Mesodermal cell (in vitro differentiated cells): ENCODE results near the gene PCDHGA9.
"Not testable (repeated sequence)": the region's sequence is repeated elsewhere in the genome, so short reads cannot be mapped to it uniquely, and the experiment has no call there.

Source experiments
- H3K27ac ChIP-seq: 2 replicates; pipeline ENCODE4 v1.7.0; 2013; ENCODE audit warnings: mild to moderate bottlenecking, low read depth, low read length, moderate library complexity; ENCODE audit not compliant: severe bottlenecking
- H3K36me3 ChIP-seq: 2 replicates; pipeline ENCODE4 v1.7.1; 2013; ENCODE audit warnings: mild to moderate bottlenecking, low read length, moderate library complexity; ENCODE audit not compliant: control insufficient read depth, insufficient read depth
- H3K4me1 ChIP-seq: one replicate; pipeline ENCODE4 v1.7.1; 2013; ENCODE audit warnings: mild to moderate bottlenecking, low read length; ENCODE audit not compliant: insufficient read depth, control insufficient read depth, poor library complexity, severe bottlenecking
- H3K4me3 ChIP-seq: 2 replicates; pipeline ENCODE4 v1.7.0; 2013; ENCODE audit warnings: low read length, control low read depth, mild to moderate bottlenecking; ENCODE audit not compliant: insufficient read depth, poor library complexity, severe bottlenecking; ENCODE audit errors: extremely low read depth
- H3K9me3 ChIP-seq: 2 replicates; pipeline ENCODE4 v1.7.1; 2013; ENCODE audit warnings: mild to moderate bottlenecking, low read length, moderate library complexity; ENCODE audit not compliant: control insufficient read depth
- WGBS, 2 experiments: methylation state at CpG; one replicate each; pipeline ENCODE4 v1.1.5; 2013; ENCODE audit warnings: missing lambda C conversion rate in 2 of 2; ENCODE audit not compliant: insufficient coverage in 2 of 2; 5-methylcytosine and 5-hydroxymethylcytosine counted together

Gene PCDHGA9

GRCh38 chr5:141366016-141366896 is 36.3 kb upstream of the PCDHGA9 start:
- Histone ChIP-seq H3K9me3 (peaks cover 32% of the 10 kb centered on the region), H3K4me3 (no peak overlapping the region), H3K36me3 (peaks cover 3% of the 10 kb centered on the region), H3K4me1 (no peaks in the 10 kb centered on the region), H3K27ac (no peak overlapping the region)
- WGBS, 2 experiments: 95 to 96% methylated on average over 44 to 45 of the region's 46 CpGs

- Histone ChIP-seq H3K27ac (no peak within 1 kb of the TSS), H3K9me3 (peaks cover 28% of the 10 kb centered on the region), H3K36me3 (no peaks in the 10 kb centered on the region), H3K4me3 (no peak within 1 kb of the TSS), H3K4me1 (no peaks in the 10 kb centered on the region)
- 94% methylated on average over 31 to 32 of the region's 32 CpGs for WGBS, 2 experiments
Observed at GRCh38 chr5:141369994-141370848, 32.4 kb upstream of the PCDHGA9 start, which contains the start of gene PCDHGB3. TSS of gene PCDHGB3 (plus strand) at chr5:141370242. CDS start at chr5:141370395, 153 bp downstream.

GRCh38 chr5:141371572-141372475 is 30.8 kb upstream of the PCDHGA9 start:
- Histone ChIP-seq H3K36me3 (no peaks in the 10 kb centered on the region), H3K4me1 (no peaks in the 10 kb centered on the region), H3K4me3 (no peak overlapping the region), H3K9me3 (peaks cover 16% of the 10 kb centered on the region), H3K27ac (no peak overlapping the region)
- whole genome bisulfite sequencing, 2 experiments: 96% methylated on average over 66 of the region's 69 CpGs

DNA sequence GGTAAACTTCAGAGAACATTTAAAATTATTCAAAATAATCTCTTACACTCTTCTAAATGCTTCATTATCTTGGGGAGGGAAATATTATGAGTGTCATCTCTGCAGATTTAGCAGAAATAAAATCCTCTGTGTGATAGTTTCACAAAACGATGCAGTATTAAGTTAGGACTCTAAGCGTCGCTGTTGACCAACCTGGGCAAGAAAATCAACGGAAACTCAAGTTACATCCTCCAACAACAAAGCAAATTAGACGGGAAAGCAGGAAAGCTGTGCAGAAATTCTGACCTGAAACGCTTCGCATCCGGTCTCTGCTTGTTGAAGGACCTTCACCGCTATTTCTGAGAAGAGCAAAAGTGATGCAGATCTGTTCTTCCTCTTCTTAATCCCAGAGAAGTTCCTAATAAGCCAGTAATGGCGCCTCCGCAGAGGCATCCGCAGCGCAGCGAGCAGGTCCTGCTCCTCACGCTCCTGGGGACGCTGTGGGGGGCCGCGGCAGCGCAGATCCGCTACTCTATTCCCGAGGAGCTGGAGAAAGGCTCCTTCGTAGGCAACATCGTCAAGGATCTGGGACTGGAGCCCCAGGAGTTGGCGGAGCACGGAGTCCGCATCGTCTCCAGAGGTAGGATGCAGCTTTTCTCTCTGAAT is 28.8 kb upstream of the PCDHGA9 start, which contains the start of gene PCDHGA6:
TSS of gene PCDHGA6 (plus strand) at position 219 of the 645 bp plus-strand sequence. CDS start at position 412, 193 bp downstream.
- WGBS, 2 experiments: 93% methylated on average over 26 to 27 of the region's 27 CpGs
- H3K36me3 ChIP-seq: no peaks in the 10 kb centered on the region
- peaks cover 16% of the 10 kb centered on the region for H3K9me3 ChIP-seq
- no peak within 1 kb of the TSS for H3K4me3 ChIP-seq
- H3K4me1 ChIP-seq: no peaks in the 10 kb centered on the region
- no peak within 1 kb of the TSS for H3K27ac ChIP-seq

DNA sequence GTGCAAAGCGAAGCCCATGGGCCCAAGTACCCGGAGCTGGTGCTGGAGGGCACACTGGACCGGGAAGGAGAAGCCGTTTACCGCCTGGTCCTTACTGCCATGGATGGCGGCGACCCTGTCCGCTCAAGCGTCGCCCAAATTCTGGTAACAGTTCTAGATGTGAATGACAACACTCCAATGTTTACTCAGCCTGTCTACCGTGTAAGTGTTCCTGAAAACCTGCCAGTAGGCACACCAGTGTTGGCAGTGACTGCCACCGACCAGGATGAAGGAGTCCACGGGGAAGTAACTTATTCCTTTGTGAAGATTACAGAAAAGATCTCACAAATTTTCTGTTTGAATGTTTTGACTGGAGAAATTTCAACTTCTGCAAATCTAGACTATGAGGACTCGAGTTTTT is 28.0 kb upstream of the PCDHGA9 start:
- Histone ChIP-seq H3K4me3 (no peak overlapping the region), H3K36me3 (no peaks in the 10 kb centered on the region), H3K27ac (no peak overlapping the region), H3K9me3 (peaks cover 16% of the 10 kb centered on the region), H3K4me1 (no peaks in the 10 kb centered on the region)
- 84 to 94% methylated on average over 14 of the region's 14 CpGs for WGBS, 2 experiments

- 94 to 95% methylated on average over 21 to 30 of the region's 48 CpGs for WGBS, 2 experiments
- H3K27ac ChIP-seq, H3K4me3 ChIP-seq, H3K4me1 ChIP-seq, H3K36me3 ChIP-seq: not testable (repeated sequence)
- H3K9me3 ChIP-seq: peaks cover 16% of the 10 kb centered on the region
Observed at GRCh38 chr5:141375444-141376155, 27.0 kb upstream of the PCDHGA9 start.

DNA sequence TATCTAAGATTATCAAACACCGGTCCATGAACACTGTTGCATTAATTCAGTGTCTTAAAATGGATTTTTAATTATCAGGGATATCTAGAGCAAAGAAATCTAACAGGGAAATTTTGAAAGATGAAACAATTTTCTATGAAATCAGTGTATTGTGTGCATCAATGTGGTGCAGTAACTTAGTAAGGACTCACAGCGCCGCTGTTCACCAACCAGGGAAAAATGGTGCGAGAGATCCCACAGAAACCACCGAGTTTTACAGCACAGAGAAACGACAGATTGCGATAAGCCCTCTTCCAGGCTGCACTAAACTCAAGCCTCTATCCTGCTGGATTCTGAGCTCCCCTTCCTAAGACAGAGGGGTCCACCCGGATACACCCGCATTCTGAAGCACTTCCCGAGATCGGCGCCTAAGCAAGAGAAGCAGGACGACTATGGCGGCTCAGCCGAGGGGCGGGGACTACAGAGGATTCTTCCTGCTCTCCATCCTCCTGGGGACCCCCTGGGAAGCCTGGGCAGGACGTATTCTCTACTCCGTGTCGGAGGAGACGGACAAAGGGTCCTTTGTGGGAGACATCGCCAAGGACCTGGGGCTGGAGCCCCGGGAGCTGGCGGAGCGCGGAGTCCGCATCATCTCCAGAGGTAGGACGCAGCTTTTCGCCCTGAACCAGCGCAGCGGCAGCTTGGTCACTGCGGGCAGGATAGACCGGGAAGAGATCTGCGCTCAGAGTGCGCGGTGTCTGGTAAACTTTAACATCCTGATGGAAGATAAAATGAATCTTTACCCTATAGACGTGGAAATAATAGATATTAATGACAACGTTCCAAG is 19.9 kb upstream of the PCDHGA9 start, which contains the start of gene PCDHGA7:
TSS of gene PCDHGA7 (plus strand) at position 274 of the 826 bp plus-strand sequence. CDS start at position 432, 158 bp downstream.
- Histone ChIP-seq H3K27ac (no peak within 1 kb of the TSS), H3K4me1 (no peaks in the 10 kb centered on the region), H3K36me3 (no peaks in the 10 kb centered on the region), H3K4me3 (no peak within 1 kb of the TSS), H3K9me3 (peaks cover 19% of the 10 kb centered on the region)
- 94 to 96% methylated on average over 35 to 36 of the region's 37 CpGs for WGBS, 2 experiments

DNA sequence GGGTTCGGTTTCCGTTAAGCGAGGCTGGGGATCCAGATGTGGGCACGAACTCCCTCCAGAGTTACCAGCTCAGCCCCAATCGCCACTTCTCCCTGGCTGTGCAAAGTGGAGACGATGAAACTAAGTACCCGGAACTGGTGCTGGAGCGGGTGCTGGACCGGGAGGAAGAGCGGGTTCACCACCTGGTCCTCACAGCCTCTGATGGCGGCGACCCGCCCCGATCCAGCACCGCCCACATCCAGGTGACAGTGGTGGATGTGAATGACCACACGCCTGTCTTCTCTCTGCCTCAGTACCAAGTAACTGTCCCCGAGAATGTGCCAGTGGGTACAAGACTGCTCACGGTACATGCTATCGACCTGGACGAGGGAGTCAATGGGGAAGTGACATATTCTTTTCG is 19.2 kb upstream of the PCDHGA9 start:
- H3K4me1 ChIP-seq: no peaks in the 10 kb centered on the region
- no peak overlapping the region for H3K4me3 ChIP-seq
- peaks cover 20% of the 10 kb centered on the region for H3K9me3 ChIP-seq
- 95 to 98% methylated on average over 14 to 20 of the region's 21 CpGs for WGBS, 2 experiments
- H3K27ac ChIP-seq: no peak overlapping the region
- no peaks in the 10 kb centered on the region for H3K36me3 ChIP-seq
